Measurements from ENCODE around the gene ALDH1A1.

Gene ALDH1A1

DNA sequence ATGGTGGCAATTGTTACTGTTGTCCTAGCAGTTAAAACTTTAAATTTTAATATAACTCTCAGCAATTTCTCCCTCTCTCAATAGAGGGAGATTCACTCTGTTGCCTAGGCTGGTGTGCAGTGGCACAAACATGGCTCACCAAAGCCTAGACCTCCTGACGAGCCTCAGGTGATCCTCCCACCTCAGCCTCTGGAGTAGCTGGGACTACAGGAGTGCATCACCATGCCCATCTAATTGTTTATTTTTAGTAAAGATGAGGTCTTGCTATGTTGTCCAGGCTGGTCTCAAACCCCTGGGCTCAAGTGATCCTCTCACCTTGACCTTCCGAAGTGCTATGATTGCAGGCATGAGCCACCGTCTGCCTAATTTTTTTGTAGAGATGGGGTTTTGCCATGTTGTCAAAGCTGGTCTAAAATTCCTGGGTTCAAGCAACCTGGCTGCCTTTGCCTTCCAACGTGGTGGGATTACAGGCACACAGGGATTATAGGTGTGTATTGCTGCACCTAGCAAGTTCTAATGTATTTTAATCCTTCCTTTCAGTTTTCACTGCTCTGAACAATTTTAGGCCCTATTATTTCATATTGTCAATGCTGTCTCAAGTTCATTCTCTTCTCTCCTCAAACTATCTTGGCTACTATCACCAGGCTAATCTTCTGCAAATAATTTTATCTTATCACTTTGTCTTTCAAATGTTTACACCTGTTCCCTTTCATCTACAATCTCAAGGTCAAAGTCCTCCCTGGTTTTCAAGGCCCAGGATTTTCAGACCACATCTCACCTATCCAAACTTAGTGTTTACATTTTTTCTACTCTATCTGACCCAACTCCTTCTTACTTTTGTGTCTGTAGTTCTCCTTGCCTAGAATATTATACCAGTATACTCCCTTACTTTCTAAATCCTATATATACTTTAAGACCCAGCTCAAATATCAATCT, 18.9 kb downstream of the ALDH1A1 start:
- ChIA-PET CTCF (interaction anchor here (0.5 kb wide), 1 partner anchor 1168 kb away, joined by 4 read pairs; no protein-coding TSS in a partner anchor), POLR2A (no interaction called here)
- TF ChIP-seq LEF1 (IDR thresholded peaks at IDR 0.05; ENCODE audit: borderline replicate concordance) (no peak), BHLHE40 (IDR thresholded peaks at IDR 0.05; ENCODE audit: borderline replicate concordance) (no peak), SUZ12 (IDR thresholded peaks at IDR 0.05) (no peak), FOXM1 (IDR thresholded peaks at IDR 0.05; ENCODE audit: borderline replicate concordance) (no peak), CTBP1 (IDR thresholded peaks at IDR 0.05; ENCODE audit: borderline replicate concordance) (no peak), ZNF384 (IDR thresholded peaks at IDR 0.05) (no peak), L3MBTL2 (conservative IDR thresholded peaks at IDR 0.05) (no peak), FOXK2 (IDR thresholded peaks at IDR 0.05) (no peak), ARNT (IDR thresholded peaks at IDR 0.05) (no peak), ELF4 (IDR thresholded peaks at IDR 0.05) (no peak), NFRKB (IDR thresholded peaks at IDR 0.05) (no peak)
- TF ChIP-seq, protein P1, sequence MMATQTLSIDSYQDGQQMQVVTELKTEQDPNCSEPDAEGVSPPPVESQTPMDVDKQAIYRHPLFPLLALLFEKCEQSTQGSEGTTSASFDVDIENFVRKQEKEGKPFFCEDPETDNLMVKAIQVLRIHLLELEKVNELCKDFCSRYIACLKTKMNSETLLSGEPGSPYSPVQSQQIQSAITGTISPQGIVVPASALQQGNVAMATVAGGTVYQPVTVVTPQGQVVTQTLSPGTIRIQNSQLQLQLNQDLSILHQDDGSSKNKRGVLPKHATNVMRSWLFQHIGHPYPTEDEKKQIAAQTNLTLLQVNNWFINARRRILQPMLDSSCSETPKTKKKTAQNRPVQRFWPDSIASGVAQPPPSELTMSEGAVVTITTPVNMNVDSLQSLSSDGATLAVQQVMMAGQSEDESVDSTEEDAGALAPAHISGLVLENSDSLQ (IDR thresholded peaks at IDR 0.05) = no peak
- no peak for DNase-seq (ENCODE audit: extremely low spot score)

DNA sequence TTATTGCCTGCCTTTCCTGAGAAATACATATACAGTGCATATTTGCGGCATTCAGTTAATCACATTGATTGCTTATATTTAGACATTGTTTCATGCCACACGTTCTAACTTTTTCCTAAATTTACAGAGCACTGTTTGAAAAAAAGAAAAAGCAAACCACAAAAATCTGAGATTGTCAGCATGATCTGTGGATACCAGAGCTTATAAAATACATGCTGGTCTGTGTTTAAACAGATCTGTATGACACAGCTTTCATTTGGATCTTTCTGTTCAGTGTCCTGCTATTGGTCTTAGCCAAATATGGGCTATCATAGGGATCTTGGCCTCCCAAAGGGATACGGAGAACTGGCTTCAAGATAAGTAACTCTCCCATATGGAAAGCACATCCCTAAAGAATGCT, 20.2 kb downstream of the ALDH1A1 start:
- ChIA-PET POLR2A (no interaction called here), CTCF (no interaction called here)
- no peak for TF ChIP-seq TARDBP (IDR thresholded peaks at IDR 0.05)
- DNase-seq (ENCODE audit: extremely low spot score) = no peak

DNA sequence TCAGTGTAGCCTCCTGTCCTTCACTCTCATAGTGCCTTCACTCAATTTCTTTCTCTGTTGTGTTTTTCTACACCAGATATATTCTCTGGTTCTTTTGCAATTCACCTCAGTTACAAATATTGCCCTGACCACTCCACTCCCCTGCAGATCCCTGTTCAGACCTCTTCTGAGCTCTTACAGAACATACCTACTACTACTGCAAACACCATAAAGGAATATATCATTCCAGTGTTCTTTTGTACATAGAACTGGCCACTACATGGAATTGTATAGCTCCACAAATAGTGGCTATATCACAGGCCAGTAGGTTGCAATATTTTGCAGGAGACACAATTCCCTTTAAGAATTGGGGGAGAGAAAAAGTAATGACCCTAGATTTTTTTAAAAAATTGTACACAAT, 21.0 kb downstream of the ALDH1A1 start:
- ChIA-PET POLR2A (no interaction called here), CTCF (no interaction called here)
- DNase-seq (ENCODE audit: extremely low spot score) = no peak
- TF ChIP-seq, protein P1 (IDR thresholded peaks at IDR 0.05) = no peak
- TF ChIP-seq L3MBTL2 (conservative IDR thresholded peaks at IDR 0.05) = no peak
- no peak for TF ChIP-seq FOXM1 (IDR thresholded peaks at IDR 0.05; ENCODE audit: borderline replicate concordance)
- no peak for TF ChIP-seq NFRKB (IDR thresholded peaks at IDR 0.05)
- TF ChIP-seq SP1 (IDR thresholded peaks at IDR 0.05) = no peak
- TF ChIP-seq ZNF384 (IDR thresholded peaks at IDR 0.05) = no peak
- TF ChIP-seq BHLHE40 (IDR thresholded peaks at IDR 0.05; ENCODE audit: borderline replicate concordance) = no peak
- TF ChIP-seq FOXA1 (IDR thresholded peaks at IDR 0.05) = no peak
- no peak for TF ChIP-seq FOXK2 (IDR thresholded peaks at IDR 0.05)
- no peak for TF ChIP-seq CTBP1 (IDR thresholded peaks at IDR 0.05; ENCODE audit: borderline replicate concordance)

DNA sequence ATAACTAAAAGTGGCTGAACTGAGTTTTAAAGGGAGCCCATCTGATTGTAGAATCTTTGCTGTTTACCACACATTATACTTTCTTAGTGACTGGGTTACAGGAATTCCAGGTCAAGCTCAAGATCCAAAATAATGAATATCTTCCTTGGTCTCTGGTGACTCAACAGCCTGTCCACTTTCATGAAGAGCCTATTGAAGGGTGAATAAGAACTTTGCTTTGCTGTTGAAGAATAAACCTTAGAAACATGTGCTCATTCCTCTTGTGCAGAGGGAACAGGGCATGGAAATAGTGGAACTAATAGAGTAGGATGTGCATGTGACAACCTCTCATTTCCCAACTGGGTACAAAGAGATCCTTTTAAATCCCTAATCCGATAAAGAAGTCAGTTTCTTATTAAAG, 21.4 kb downstream of the ALDH1A1 start:
- ChIA-PET CTCF (no interaction called here), POLR2A (no interaction called here)
- TF ChIP-seq TARDBP (IDR thresholded peaks at IDR 0.05) = no peak
- no peak for TF ChIP-seq CTBP1 (IDR thresholded peaks at IDR 0.05; ENCODE audit: borderline replicate concordance)
- no peak for TF ChIP-seq ZNF384 (IDR thresholded peaks at IDR 0.05)
- TF ChIP-seq FOXK2 (IDR thresholded peaks at IDR 0.05) = no peak
- no peak for TF ChIP-seq FOXM1 (IDR thresholded peaks at IDR 0.05; ENCODE audit: borderline replicate concordance)
- DNase-seq (ENCODE audit: extremely low spot score) = no peak

DNA sequence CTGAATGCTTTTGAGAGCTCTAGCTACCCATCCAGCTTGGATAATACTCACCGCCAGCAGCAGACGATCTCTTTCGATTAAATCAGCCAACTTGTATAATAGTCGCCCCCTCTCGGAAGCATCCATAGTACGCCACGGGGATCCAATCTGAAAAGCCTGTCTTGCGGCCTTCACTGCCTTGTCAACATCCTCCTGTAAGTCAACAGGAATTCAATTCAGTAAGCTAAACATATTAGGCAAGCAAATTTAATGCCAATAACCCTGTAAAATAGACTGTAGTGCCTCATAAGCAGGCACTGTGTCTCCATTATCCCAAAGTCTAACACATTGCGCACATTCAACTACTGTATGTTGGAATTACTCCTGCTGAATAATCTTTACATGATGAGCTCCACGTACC, 22.0 kb downstream of the ALDH1A1 start:
- no peak for TF ChIP-seq BHLHE40 (IDR thresholded peaks at IDR 0.05; ENCODE audit: borderline replicate concordance)
- no peak for TF ChIP-seq FOXM1 (IDR thresholded peaks at IDR 0.05; ENCODE audit: borderline replicate concordance)
- no peak for TF ChIP-seq FOXA1 (IDR thresholded peaks at IDR 0.05)
- no peak for TF ChIP-seq TARDBP (IDR thresholded peaks at IDR 0.05)
- TF ChIP-seq L3MBTL2 (conservative IDR thresholded peaks at IDR 0.05) = no peak
- TF ChIP-seq LEF1 (IDR thresholded peaks at IDR 0.05; ENCODE audit: borderline replicate concordance) = no peak
- TF ChIP-seq, protein P1 (IDR thresholded peaks at IDR 0.05) = no peak
- no peak for TF ChIP-seq SP1 (IDR thresholded peaks at IDR 0.05)
- no peak for TF ChIP-seq CTBP1 (IDR thresholded peaks at IDR 0.05; ENCODE audit: borderline replicate concordance)
- no peak for TF ChIP-seq HDGF (IDR thresholded peaks at IDR 0.05; ENCODE audit: borderline replicate concordance)
- no peak for TF ChIP-seq ELF4 (IDR thresholded peaks at IDR 0.05)
- DNase-seq (ENCODE audit: extremely low spot score) = no peak
- CTCF ChIA-PET = no interaction called here
- POLR2A ChIA-PET = no interaction called here

DNA sequence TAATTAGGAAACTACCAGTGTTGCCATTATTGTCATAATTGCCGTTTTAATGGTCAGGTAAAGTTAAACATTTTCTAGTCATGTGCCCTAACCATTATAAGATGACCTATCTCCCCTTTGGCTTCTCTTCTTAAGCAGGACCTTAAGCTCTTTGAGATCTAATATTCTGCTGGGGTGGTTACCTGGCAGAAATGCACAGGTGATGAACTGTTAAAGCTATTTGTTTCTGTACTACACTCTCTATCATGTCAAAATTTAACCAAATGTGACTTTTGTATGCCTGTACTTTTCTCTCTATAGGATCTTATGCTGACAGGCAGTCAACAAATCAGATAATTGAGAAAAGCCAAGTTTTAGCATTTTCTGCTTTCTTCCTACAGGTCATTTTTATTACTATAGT, 23.3 kb downstream of the ALDH1A1 start:
- TF ChIP-seq FOXM1 (IDR thresholded peaks at IDR 0.05; ENCODE audit: borderline replicate concordance) (no peak), FOXA1 (IDR thresholded peaks at IDR 0.05) (no peak), HDGF (IDR thresholded peaks at IDR 0.05; ENCODE audit: borderline replicate concordance) (no peak), ARNT (IDR thresholded peaks at IDR 0.05) (no peak), NFRKB (IDR thresholded peaks at IDR 0.05) (no peak), L3MBTL2 (conservative IDR thresholded peaks at IDR 0.05) (no peak), SUZ12 (IDR thresholded peaks at IDR 0.05) (no peak), FOXK2 (IDR thresholded peaks at IDR 0.05) (no peak), CTBP1 (IDR thresholded peaks at IDR 0.05; ENCODE audit: borderline replicate concordance) (no peak), ELF4 (IDR thresholded peaks at IDR 0.05) (no peak), TARDBP (IDR thresholded peaks at IDR 0.05) (no peak), SP1 (IDR thresholded peaks at IDR 0.05) (no peak), LEF1 (IDR thresholded peaks at IDR 0.05; ENCODE audit: borderline replicate concordance) (no peak), BHLHE40 (IDR thresholded peaks at IDR 0.05; ENCODE audit: borderline replicate concordance) (no peak)
- TF ChIP-seq, protein P1 (IDR thresholded peaks at IDR 0.05) = no peak
- ChIA-PET CTCF (no interaction called here), POLR2A (no interaction called here)
- DNase-seq (ENCODE audit: extremely low spot score) = no peak
